Measurements from ENCODE around the gene ANXA3. TPM values are rescaled to one million over a fixed set of nuclear protein-coding genes. Genes with fewer than 3 reads are reported as not detected.
A peak's percentile ranks its signal among the peaks of the same experiment; 100 is the strongest.

The ANXA3 gene
- total RNA-seq, 2 experiments from 2014 or later: 2.9 to 4.2 TPM

- Mint-ChIP-seq H3K27me3 (ENCODE audit: low read depth) (no peaks in the 10 kb centered on the region), H3K9me3 (ENCODE audit: insufficient read depth) (no peaks in the 10 kb centered on the region), H3K27ac (no peak overlapping the region), H3K4me3 (no peak overlapping the region), H3K4me1 (ENCODE audit: low read depth) (peaks cover 18% of the 10 kb centered on the region), H3K36me3 (ENCODE audit: low read depth) (no peaks in the 10 kb centered on the region)
- ChIA-PET POLR2A (interaction anchor here (0.6 to 1.0 kb wide), 2 partner anchors 10 to 732 kb away, joined by 3 read pairs; no protein-coding TSS in a partner anchor), CTCF (interaction anchor here (4.6 kb wide), 1 partner anchor 11 kb away, joined by 19 read pairs; no protein-coding TSS in a partner anchor)
- DNase-seq (no peak), ATAC-seq (no peak)
Observed at GRCh38 chr4:78624048-78624447, 72.5 kb downstream of the ANXA3 start.

- ATAC-seq: no peak
- CTCF ChIA-PET: interaction anchor here (4.6 kb wide), 1 partner anchor 12 kb away, joined by 19 read pairs; no protein-coding TSS in a partner anchor
- H3K27ac Mint-ChIP-seq: no peak overlapping the region
- no peaks in the 10 kb centered on the region for H3K9me3 Mint-ChIP-seq (ENCODE audit: insufficient read depth)
- DNase-seq: no peak
- no peaks in the 10 kb centered on the region for H3K36me3 Mint-ChIP-seq (ENCODE audit: low read depth)
- no peak overlapping the region for H3K4me3 Mint-ChIP-seq
- POLR2A ChIA-PET: interaction anchor here (1.0 kb wide), 1 partner anchor 11 kb away, joined by 3 read pairs; no protein-coding TSS in a partner anchor
- no peaks in the 10 kb centered on the region for H3K27me3 Mint-ChIP-seq (ENCODE audit: low read depth)
- H3K4me1 Mint-ChIP-seq (ENCODE audit: low read depth): peaks cover 20% of the 10 kb centered on the region
Observed at GRCh38 chr4:78625073-78625472, 73.5 kb downstream of the ANXA3 start.

GRCh38 chr4:78627046-78627965, 75.7 kb downstream of the ANXA3 start:
- ChIA-PET POLR2A (no interaction called here), CTCF (interaction anchor here (0.9 to 4.2 kb wide), 5 partner anchors 11 to 236 kb away, joined by 3 to 19 read pairs (median 3); no protein-coding TSS in a partner anchor)
- Mint-ChIP-seq H3K36me3 (ENCODE audit: low read depth) (no peaks in the 10 kb centered on the region), H3K4me3 (no peak overlapping the region), H3K27me3 (ENCODE audit: low read depth) (no peaks in the 10 kb centered on the region), H3K4me1 (ENCODE audit: low read depth) (peaks cover 20% of the 10 kb centered on the region), H3K9me3 (ENCODE audit: insufficient read depth) (no peaks in the 10 kb centered on the region), H3K27ac (no peak overlapping the region)
- ATAC-seq (no peak), DNase-seq (no peak)

DNA sequence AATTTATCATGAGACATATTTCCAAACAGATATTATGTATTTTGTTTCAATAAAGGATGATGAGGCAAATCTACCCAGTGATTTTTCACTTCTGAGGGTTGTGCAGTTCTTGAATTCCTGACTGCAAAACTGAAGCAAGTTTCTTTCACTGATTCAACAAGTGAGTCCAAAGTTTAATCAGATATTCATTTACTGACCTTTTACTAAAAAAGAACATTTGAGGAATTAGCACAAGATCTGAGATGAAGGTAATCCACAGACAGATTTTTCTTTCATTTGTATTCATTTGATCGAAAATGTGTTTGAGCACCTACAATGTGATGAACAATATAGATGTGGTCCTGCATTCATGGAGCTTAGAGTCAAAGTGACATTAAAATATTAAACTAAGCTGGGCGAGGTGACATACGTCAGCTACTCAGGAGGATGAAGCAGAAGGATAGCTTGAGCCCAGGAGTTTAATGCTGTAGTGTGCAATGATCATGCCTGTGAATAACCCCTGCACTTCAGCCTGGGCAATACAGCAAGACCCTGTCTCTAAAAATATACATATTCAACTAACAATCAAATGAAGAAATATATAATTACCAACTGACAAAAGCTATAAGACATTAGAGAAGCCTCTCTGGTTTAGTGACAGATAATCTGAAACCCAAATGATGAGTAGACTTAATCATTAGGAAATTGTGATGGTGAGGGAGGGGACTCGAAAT, 76.6 kb downstream of the ANXA3 start:
- ATAC-seq: no peak
- H3K9me3 Mint-ChIP-seq (ENCODE audit: insufficient read depth): no peaks in the 10 kb centered on the region
- H3K4me1 Mint-ChIP-seq (ENCODE audit: low read depth): peaks cover 17% of the 10 kb centered on the region
- H3K27ac Mint-ChIP-seq: no peak overlapping the region
- no peak for DNase-seq
- H3K36me3 Mint-ChIP-seq (ENCODE audit: low read depth): no peaks in the 10 kb centered on the region
- no peak overlapping the region for H3K4me3 Mint-ChIP-seq
- ChIA-PET POLR2A (no interaction called here), CTCF (interaction anchor here (1.0 to 4.2 kb wide), 4 partner anchors 12 to 31 kb away, joined by 3 to 19 read pairs (median 4); no protein-coding TSS in a partner anchor)
- H3K27me3 Mint-ChIP-seq (ENCODE audit: low read depth): no peaks in the 10 kb centered on the region

DNA sequence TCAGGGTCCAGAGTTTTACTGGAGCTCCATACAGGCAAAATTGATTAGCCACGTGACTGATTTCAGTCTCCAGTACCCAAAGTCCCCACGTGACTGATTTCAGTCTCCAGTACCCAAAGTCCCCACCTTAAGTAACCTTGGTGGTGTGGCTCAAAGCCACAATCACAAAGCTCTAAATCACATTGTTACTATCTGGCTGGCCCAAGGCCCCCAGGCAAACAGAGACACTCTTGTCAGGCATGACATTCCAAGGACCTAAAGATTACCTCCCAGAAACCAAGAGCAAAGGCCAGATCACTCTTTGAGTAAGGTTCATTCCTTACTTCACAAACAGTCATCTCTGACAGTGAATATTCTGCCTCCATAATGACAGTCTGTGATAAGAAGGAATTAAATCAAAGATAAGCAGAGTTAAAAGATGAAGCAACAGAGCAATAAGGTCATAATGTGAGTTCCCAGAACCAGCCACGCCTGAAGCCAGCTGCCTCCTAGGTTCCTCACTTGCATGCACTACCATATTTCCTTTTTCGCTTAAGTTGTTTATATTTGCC, 78.5 kb downstream of the ANXA3 start:
- POLR2A ChIA-PET: interaction anchor here (0.7 kb wide), 1 partner anchor 17 kb away, joined by 3 read pairs; no protein-coding TSS in a partner anchor
- Mint-ChIP-seq H3K27me3 (ENCODE audit: low read depth) (peaks cover under 1% of the 10 kb centered on the region), H3K4me1 (ENCODE audit: low read depth) (peaks cover 27% of the 10 kb centered on the region), H3K27ac (no peak overlapping the region), H3K9me3 (ENCODE audit: insufficient read depth) (no peaks in the 10 kb centered on the region), H3K36me3 (ENCODE audit: low read depth) (no peaks in the 10 kb centered on the region), H3K4me3 (no peak overlapping the region)
- DNase-seq (no peak), ATAC-seq (no peak)
- CTCF ChIA-PET: interaction anchor here (1.2 to 4.2 kb wide), 2 partner anchors 15 to 233 kb away, joined by 3 to 19 read pairs; no protein-coding TSS in a partner anchor

DNA sequence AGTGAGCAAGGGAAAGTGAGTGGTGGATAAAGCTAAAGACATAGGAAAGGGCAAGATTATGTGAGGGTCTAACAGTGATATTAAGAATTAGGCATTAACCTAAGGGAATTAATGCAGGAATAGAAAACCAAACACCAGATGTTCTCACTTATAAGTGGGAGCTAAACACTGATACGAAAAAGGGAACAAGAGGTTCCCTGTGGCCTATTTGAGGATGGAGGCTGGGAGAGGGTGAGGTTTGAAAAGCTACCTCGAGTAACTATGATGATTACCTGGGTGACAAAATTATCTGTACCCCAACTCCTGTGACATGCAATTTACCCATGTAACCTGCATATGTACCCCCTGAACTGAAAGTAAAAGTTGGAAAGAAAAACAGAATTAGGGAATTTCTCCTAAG, 79.0 kb downstream of the ANXA3 start:
- DNase-seq (no peak), ATAC-seq (no peak)
- ChIA-PET POLR2A (no interaction called here), CTCF (interaction anchor here (0.8 to 4.2 kb wide), 3 partner anchors 14 to 232 kb away, joined by 3 to 19 read pairs (median 4); no protein-coding TSS in a partner anchor)
- Mint-ChIP-seq H3K27me3 (ENCODE audit: low read depth) (peaks cover 4% of the 10 kb centered on the region), H3K9me3 (ENCODE audit: insufficient read depth) (no peaks in the 10 kb centered on the region), H3K36me3 (ENCODE audit: low read depth) (no peaks in the 10 kb centered on the region), H3K4me3 (no peak overlapping the region), H3K27ac (no peak overlapping the region), H3K4me1 (ENCODE audit: low read depth) (peaks cover 27% of the 10 kb centered on the region)

GRCh38 chr4:78634011-78634664, 82.6 kb downstream of the ANXA3 start:
- ChIA-PET POLR2A (interaction anchor here (1.0 kb wide), 1 partner anchor 21 kb away, joined by 3 read pairs; no protein-coding TSS in a partner anchor), CTCF (interaction anchor here (0.8 to 1.8 kb wide), 5 partner anchors 9 to 24 kb away, joined by 3 to 12 read pairs (median 3); no protein-coding TSS in a partner anchor)
- ATAC-seq (no peak), DNase-seq (no peak)
- Mint-ChIP-seq H3K27me3 (ENCODE audit: low read depth) (peaks cover 4% of the 10 kb centered on the region), H3K4me3 (no peak overlapping the region), H3K36me3 (ENCODE audit: low read depth) (peaks cover 3% of the 10 kb centered on the region), H3K9me3 (ENCODE audit: insufficient read depth) (no peaks in the 10 kb centered on the region), H3K4me1 (ENCODE audit: low read depth) (peaks cover 35% of the 10 kb centered on the region), H3K27ac (no peak overlapping the region)

GRCh38 chr4:78638337-78639172, 87.0 kb downstream of the ANXA3 start:
- DNase-seq (no peak), ATAC-seq (peak; percentile 46)
- Mint-ChIP-seq H3K4me1 (ENCODE audit: low read depth) (peaks cover 60% of the 10 kb centered on the region), H3K27me3 (ENCODE audit: low read depth) (peaks cover 4% of the 10 kb centered on the region), H3K27ac (peak overlapping the region; percentile 95), H3K36me3 (ENCODE audit: low read depth) (peaks cover 3% of the 10 kb centered on the region), H3K9me3 (ENCODE audit: insufficient read depth) (no peaks in the 10 kb centered on the region), H3K4me3 (peak overlapping the region; percentile 56)
- POLR2A ChIA-PET: interaction anchor here (0.6 kb wide), 1 partner anchor 299 kb away, joined by 3 read pairs; no protein-coding TSS in a partner anchor
- CTCF ChIA-PET: interaction anchor here (2.1 kb wide), 1 partner anchor 9 kb away, joined by 6 read pairs; no protein-coding TSS in a partner anchor

DNA sequence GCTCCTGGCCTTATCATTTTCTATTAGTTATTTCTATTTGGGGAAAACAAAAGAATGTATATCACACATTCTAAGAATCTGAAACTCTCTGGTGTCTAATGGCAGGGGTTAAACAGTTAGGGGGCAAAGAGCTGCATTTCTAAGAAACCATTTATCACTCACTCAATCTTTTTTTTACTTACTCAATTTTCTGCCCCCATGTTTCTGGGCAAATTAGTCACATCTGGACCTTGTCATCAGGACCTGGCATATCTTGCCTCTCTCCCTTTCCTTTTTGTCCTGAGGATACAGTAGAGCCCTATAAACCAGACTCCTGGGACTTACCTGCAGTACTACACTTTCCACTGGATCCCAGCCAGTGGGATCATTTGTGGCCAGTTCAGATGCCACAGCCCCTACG, 89.1 kb downstream of the ANXA3 start:
- Mint-ChIP-seq H3K4me3 (no peak overlapping the region), H3K27me3 (ENCODE audit: low read depth) (no peaks in the 10 kb centered on the region), H3K9me3 (ENCODE audit: insufficient read depth) (no peaks in the 10 kb centered on the region), H3K4me1 (ENCODE audit: low read depth) (peaks cover 58% of the 10 kb centered on the region), H3K36me3 (ENCODE audit: low read depth) (peaks cover 3% of the 10 kb centered on the region), H3K27ac (no peak overlapping the region)
- ChIA-PET POLR2A (no interaction called here), CTCF (interaction anchor here (0.9 to 1.3 kb wide), 2 partner anchors 18 to 30 kb away, joined by 3 to 4 read pairs; no protein-coding TSS in a partner anchor)
- DNase-seq (no peak), ATAC-seq (no peak)

DNA sequence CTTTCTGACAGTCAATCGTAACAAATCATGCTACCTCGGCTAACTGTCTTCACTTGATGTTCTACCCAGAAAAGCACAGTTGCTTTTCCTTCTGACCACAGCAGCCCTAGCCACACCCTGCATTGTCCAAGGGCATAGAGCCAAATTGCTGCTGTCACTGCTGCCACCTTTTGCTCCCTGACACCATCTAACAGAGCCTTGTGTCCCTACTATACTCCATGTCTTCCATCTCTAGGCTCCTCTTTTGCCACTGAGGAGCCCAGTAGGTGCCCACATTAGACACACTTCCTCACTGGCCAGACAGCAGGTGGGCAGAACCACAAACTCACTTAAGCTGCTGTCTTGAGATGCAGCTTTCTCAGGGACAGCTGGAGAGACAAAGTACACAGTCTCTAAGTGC, 91.4 kb downstream of the ANXA3 start:
- Mint-ChIP-seq H3K27ac (no peak overlapping the region), H3K4me1 (ENCODE audit: low read depth) (peaks cover 53% of the 10 kb centered on the region), H3K4me3 (no peak overlapping the region), H3K9me3 (ENCODE audit: insufficient read depth) (no peaks in the 10 kb centered on the region), H3K27me3 (ENCODE audit: low read depth) (no peaks in the 10 kb centered on the region), H3K36me3 (ENCODE audit: low read depth) (peaks cover 3% of the 10 kb centered on the region)
- CTCF ChIA-PET: interaction anchor here (0.8 to 4.4 kb wide), 8 partner anchors 8 to 236 kb away, joined by 3 to 33 read pairs (median 4); no protein-coding TSS in a partner anchor
- ATAC-seq (no peak), DNase-seq (no peak)
- POLR2A ChIA-PET: no interaction called here
